Adrenal gland (tissue), 5 donors: ENCODE measurements around the gene UBAC2.

Experiments
- CTCF ChIP-seq, 6 experiments: fragments of 450-650 bp in 4 of 6; fragments of 200-600 bp in 2 of 6; sonication (generic) in 1 of 6; IDR thresholded peaks; 1 replicate in 5 of 6; 2 replicates in 1 of 6; pipeline versions ENCODE4 v1.5.1 to v1.8.0; 2016 to 2021; ENCODE audit warnings: antibody characterized with exemption in 6 of 6, mild to moderate bottlenecking in 2 of 6, moderate library complexity in 1 of 6
- POLR2A ChIP-seq, 2 donors: fragments of 450-650 bp; IDR thresholded peaks; one replicate each; pipeline ENCODE4 v1.6.1; 2017; ENCODE audit warnings: antibody characterized with exemption in 2 of 2, mild to moderate bottlenecking in 2 of 2, moderate library complexity in 1 of 2
- donor health status: DM: no; HTN: no; CAD: no.

- TF ChIP-seq CTCF (IDR thresholded peaks at IDR 0.05) (no peak), POLR2A (IDR thresholded peaks at IDR 0.05) (no peak)
These were observed 14.1 kb downstream of the UBAC2 start for GRCh38 chr13:99214731-99215130.
